HEK293 (cell line): ENCODE data around the gene PARD3.

Experiments used
- CTCF ChIP-seq: fragments of 450-650 bp; formaldehyde crosslinking; IDR thresholded peaks from 2 replicates; pipeline ENCODE4 v1.5.1; 2016; ENCODE audit warnings: missing biosample characterization, missing genetic modification characterization
- ELK4 ChIP-seq: IDR thresholded peaks from 2 replicates; pipeline ENCODE4 v1.6.1; 2011; ENCODE audit warnings: mild to moderate bottlenecking, low read depth, low read length, borderline replicate concordance
- KLF16 ChIP-seq: fragments of 450-650 bp; formaldehyde crosslinking; IDR thresholded peaks from 2 replicates; pipeline ENCODE4 v1.5.1; 2017; ENCODE audit warnings: missing biosample characterization, missing genetic modification characterization
- ZFP3 ChIP-seq: fragments of 450-650 bp; formaldehyde crosslinking; IDR thresholded peaks from 2 replicates; pipeline ENCODE4 v1.5.1; 2016; ENCODE audit warnings: low read depth, missing biosample characterization, missing genetic modification characterization

GRCh38 chr10:34119456-34119855 lies 695.6 kb downstream of the PARD3 start:
- TF ChIP-seq ZFP3 (no peak), ELK4 (no peak), CTCF (tag by site-specific recombination) (no peak), KLF16 (no peak)
